NCI-H2227 (cell line): ENCODE results near the gene TBC1D8B.
"Not testable (repeated sequence)": the region's sequence is repeated elsewhere in the genome, so short reads cannot be mapped to it uniquely, and the experiment has no call there.

Source experiments
- DNase-seq: peaks from one replicate; lab custom pipeline; 2025; ENCODE audit not compliant: unreplicated experiment; lab: John Stamatoyannopoulos, UW

Gene TBC1D8B

GRCh38 chrX:106802388-106803275 is at the start of gene TBC1D8B:
TSS of gene TBC1D8B (plus strand) at chrX:106802673. CDS start at chrX:106802854, 181 bp downstream.
- peak; percentile 74 for DNase-seq

- DNase-seq, result not testable (repeated sequence)
Observed at GRCh38 chrX:106769288-106769687, 33.2 kb upstream of the TBC1D8B start.

- no peak for DNase-seq
Observed at GRCh38 chrX:106774981-106775380, 27.5 kb upstream of the TBC1D8B start.

GRCh38 chrX:106780264-106780663 is 22.2 kb upstream of the TBC1D8B start:
- DNase-seq, result no peak

GRCh38 chrX:106780664-106781377 is 21.7 kb upstream of the TBC1D8B start:
- DNase-seq, result no peak

GRCh38 chrX:106783716-106784115 is 18.8 kb upstream of the TBC1D8B start:
- DNase-seq, result no peak

- DNase-seq, result no peak
Observed at GRCh38 chrX:106791495-106791894, 11.0 kb upstream of the TBC1D8B start.

- no peak for DNase-seq
Observed at GRCh38 chrX:106802063-106802387, 448 bp upstream of the TBC1D8B start.

- no peak for DNase-seq
Observed at GRCh38 chrX:106811131-106811910, 8.8 kb downstream of the TBC1D8B start.

GRCh38 chrX:106812930-106813329 is 10.5 kb downstream of the TBC1D8B start:
- not testable (repeated sequence) for DNase-seq

- not testable (repeated sequence) for DNase-seq
Observed at GRCh38 chrX:106814093-106814492, 11.6 kb downstream of the TBC1D8B start.

- DNase-seq, result peak; percentile 46
Observed at GRCh38 chrX:106862972-106863688, 60.7 kb downstream of the TBC1D8B start.

- no peak for DNase-seq
Observed at GRCh38 chrX:106863697-106864096, 61.2 kb downstream of the TBC1D8B start.

- DNase-seq, result not testable (repeated sequence)
Observed at GRCh38 chrX:106872796-106873195, 70.3 kb downstream of the TBC1D8B start.

GRCh38 chrX:106874075-106874474 is 71.6 kb downstream of the TBC1D8B start:
- DNase-seq, result peak; percentile 44

GRCh38 chrX:106875151-106875550 is 72.7 kb downstream of the TBC1D8B start:
- DNase-seq, result no peak

- DNase-seq, result no peak
Observed at GRCh38 chrX:106889468-106889867, 87.0 kb downstream of the TBC1D8B start.

- DNase-seq, result peak; percentile 38
Observed at GRCh38 chrX:106891762-106892460, 89.4 kb downstream of the TBC1D8B start.

GRCh38 chrX:106894392-106894909 is 92.0 kb downstream of the TBC1D8B start:
- peak; percentile 82 for DNase-seq

GRCh38 chrX:106894978-106895452 is 92.5 kb downstream of the TBC1D8B start:
- DNase-seq, result no peak
